HG03039 (cell line): ENCODE measurements around the gene NFATC2.

Experiments
- ATAC-seq: cut with Tn5 transposase; IDR thresholded peaks from one replicate; pipeline ENCODE4 v1.9.1; 2021; ENCODE audit warnings: mild to moderate bottlenecking, moderate library complexity; ENCODE audit not compliant: unreplicated experiment

The NFATC2 gene

DNA sequence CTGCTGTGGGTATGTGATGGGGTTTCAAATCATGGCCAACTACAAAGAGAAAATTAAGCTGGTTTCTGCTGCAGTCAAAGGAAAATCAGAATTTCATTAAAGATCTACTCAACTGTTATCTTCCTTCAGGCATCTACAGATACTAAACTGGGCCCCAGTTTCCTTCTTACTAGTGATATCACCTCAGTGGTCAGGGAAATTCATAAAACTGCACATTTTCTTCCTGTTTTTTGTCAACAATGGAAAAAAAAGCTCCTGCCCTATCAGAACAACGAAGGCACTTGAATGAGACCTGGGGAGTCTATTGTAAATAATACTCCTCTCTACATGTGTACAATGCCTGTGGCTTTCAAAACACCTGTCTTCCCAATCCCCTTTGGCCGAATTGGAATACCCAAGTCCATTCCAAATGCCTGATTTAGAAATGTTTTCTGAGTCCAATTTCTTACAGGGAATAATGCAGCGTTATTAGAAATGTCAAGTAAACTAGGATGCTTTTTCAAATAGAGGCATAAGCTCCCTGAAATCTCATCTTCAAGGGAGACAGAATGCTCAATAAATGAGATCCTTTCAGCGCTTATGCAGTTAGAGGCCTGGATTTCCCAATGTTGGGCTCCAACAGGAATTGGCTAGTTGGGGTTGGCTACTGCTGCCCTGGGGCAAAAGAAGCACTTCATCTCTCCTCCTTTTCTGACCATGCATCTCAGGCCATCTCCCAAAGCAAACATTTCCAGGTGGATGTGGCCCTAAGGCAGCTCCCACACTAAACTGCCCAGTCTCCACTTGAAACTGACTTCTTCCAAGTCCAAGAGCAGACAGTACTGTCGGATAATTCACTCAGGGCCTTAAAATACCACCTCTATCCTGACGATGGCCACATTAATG, 143.3 kb downstream of the NFATC2 start:
- ATAC-seq: no peak

DNA sequence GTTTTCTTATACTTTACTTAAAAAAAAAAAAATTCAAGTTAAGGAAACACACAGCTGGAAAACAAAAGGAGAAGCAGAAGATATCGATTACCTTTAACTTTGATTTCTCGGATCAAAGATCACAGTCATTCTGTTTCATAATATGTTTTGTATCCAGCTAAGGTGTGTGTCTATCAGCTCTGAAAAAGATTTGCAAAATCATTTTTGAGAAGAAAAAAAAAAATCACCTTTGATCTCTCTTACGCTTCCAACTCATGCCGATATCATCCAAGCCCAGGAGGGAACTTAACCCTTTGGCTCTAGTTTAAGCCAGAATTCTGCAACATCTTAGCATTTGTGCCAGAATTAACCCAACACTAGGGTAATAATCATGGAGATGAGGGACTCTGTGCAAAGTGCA, 144.0 kb downstream of the NFATC2 start:
- ATAC-seq: no peak

DNA sequence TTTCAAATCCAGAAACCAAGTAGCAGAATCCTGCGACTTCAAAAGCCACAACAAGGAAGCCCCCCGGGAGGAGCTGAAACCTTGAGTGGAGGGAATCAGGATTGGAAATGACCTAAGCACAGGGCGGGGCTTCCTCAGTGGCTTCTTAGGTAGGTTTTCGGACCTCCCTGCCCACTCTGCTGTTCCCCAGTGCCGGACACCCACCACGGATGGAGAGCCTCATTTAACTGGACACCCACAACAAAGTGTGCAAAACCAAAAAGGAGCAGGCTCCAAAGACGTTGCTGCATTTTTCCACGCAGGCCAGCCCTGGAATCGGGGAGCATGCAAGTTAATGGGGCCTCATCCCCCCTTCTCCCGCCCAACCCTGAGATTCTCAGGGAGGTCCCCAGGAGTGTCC, 144.4 kb downstream of the NFATC2 start:
- ATAC-seq: no peak

DNA sequence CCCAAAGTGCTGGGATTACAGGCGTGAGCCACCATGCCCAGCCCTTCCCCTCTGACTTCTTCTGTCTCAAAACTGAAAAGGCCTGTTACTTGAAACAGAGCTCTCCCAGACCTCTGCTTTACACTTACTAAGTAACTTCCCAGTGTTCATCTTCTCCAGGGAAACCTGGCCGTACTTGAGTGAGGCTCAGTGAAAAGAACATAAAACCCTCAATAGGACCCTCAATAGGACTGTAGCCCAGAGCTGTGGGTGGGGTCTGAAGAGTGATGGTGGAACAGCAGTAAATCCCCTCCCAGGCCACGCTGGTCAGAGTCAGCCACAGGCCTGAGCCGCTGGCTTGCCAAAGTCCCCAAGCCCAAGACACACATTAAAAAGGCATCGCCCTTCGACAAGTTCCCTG, 145.4 kb downstream of the NFATC2 start:
- ATAC-seq: no peak

DNA sequence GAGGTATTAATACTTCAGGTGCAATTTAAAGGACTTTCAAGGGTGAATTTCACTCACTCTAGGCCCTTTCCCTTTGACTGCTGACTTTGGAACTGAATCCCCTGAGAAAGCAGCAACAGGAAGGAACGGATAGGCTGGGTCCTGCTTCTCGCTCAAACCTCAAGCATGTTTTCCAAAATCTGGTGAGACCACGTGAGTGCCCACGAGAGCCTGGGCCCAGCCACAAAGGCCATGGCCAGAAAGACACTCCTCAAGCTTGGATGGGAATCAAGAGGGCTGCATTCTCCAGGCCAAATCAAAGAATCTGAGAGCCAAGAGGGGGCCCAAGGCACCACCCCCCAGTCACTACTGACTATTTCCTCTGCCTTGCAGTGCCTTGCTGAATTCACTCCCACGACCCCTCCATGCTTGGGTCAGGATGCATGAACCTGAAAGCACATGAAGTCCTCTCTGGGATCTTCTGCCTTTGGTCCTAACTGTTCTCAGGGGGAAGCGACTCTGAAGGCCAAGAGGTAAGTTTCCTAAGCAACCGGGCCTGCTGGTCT, 146.1 kb downstream of the NFATC2 start:
- no peak for ATAC-seq

DNA sequence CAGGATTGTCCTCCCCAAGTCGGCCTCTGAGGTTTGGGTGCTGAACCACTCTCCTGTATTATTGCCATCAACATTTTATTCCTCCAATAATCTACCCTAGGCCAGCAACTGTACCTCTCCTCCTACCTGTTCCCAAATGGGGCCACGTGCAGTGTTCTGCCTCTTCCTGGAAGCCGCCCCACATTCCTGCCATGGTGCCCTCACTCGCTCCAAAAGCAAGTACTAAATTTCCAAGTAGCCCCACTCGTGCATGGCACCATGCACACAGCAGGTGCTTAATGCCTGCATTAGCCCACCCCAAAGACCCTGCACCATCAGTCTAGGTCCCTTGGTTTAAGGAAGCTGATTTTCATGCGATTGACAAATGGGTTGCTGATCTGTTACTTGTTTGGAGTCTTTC, 147.8 kb downstream of the NFATC2 start:
- ATAC-seq: no peak

DNA sequence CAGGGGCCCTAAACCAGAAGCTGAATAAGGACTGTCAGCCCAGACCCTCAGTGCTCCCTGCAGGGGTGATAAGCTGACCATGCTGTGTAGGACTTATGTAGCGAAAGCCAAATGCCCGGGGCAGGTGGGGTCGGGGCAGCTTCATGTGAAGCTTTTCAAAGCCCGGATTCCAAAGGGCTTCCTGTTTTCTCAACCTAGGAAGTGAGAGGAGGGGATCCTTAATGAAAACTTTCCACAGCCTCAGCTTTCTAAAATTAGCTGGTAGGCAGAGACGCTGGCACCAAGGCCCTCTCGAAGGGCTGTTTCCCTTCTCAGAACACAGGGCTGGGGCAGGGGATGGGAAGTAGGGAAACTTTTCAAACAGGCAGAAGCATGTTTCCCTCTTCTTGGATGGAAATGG, 148.9 kb downstream of the NFATC2 start:
- ATAC-seq: no peak

DNA sequence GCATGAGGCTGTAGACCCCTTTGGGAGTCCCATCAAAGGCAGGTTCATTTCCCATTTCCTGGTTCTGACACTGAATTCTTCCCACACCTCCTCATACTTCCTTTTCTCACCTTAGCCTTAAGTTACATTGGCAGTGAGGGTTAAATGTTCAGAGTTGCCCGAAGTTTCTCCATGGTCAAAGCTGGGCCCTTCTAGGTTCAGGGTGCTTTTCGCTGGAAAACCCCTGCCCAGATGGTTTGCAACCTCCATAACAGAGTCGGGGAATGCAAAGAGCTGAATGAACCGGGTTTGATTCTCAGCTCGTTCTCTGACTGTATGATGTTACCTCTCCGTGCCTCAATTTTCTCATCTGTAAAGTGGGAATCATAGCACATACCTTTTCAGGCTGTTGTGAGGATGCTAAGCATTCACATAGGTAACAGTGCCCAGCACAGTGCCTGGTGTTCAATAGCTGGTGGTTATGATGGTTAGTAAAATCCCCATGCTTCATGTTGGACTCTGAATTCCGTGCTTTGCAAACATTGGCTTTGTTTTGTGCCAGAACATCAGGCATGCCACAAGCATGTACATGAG, 149.8 kb downstream of the NFATC2 start:
- no peak for ATAC-seq

DNA sequence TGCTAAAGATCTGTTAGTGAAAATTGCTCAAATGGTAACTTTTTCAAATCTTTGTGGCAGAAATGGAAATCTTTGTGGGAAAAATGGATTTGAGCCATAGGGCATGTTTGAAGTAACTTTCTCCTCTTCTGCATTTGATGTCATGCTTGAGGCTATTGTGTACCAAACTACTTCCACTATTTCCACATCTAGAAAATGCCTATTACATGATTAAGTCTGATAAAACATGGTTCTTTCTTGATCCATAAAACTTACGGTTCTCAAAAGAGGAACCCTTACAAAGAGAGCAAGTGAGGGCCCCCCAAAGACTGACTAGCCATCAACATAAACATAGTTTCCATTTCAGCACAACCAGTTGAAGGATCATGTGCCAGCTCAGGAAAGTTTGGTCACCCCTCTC, 150.6 kb downstream of the NFATC2 start:
- ATAC-seq: no peak

DNA sequence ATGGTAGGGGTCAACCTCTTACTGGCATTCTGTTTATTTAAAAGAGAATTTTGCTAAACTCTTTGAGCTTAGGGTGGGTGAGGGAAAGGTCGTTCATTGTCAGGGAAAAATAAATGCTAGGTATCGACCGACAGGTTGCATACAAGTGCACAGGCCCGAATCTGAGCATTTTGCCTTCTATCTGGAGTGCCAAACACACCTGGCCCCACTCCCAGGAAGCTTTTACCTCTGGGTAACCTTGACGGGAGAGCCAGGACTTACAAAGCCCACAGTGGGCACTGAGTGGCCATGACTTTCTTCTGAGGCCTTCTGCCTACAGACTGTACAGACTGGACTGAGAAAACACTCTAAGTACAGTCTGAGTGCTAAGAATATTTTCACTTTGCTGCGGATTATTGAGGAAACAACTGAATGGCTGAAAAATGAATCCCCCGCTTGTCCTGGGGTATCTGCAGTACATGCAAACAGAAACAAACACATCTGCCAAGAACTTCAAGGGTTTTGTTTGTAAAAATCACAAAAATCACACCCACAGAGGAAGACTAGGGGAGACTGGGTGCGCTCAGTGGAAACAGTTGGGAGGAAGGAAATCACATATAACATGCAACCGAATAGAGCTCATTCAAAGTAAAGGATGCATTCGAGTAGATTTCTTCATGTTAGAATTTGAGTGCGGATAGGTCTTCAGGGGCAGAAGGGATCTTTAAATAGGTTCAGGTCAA, 152.8 kb downstream of the NFATC2 start:
- no peak for ATAC-seq

DNA sequence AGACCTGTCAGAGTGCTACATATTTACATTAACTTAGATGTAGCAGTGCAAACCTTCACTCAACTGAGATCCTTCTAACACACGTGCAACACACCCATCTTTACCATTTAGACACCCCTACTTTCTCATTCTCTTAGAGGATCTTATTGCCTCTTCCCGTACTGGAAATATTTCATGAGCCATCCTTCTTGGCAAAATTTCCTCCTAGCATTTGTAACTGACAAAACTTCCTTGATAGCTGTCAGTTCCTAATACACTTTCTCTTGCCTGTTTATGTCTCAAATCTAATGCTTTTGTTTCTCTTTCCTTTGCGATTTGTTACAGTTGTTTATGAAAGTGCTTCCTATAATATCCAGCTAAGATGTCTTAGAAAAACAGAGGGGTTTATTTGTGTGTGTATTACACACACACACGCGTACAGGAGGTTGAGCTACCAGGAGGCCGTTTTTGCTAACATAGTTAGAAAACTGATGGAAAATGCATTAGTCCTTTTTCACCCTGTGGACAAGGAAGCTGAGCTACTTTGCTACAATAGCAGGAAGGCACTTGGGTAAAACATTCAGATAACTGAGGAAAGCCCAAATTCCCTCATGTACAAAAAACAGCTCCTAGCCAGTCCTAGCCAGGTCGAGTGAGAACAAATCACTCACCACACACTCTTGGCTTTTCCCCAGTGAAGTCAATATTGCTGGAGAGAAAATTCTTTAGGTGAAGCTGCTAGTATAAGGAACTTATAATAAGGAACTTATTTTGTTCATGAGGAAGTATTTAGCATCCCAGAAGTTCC, 153.6 kb downstream of the NFATC2 start:
- no peak for ATAC-seq

DNA sequence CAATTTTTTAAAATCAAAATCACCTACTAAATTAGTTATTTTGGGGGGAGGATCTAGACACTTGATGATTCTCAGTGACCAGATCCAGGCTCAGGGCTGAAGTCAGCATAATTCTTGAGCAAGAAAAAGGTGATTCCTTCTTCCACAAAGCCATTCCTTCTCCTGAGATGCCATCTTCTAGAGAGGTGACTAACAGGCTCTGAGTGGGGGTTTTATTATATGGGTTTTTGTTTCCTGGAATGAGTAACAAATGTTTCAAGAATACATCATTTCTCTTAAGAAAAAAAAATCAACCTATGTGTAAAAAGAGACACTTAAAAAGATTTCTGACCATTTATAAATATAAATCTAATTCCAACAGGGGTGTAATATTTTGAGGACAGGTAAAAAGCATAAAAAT, 154.3 kb downstream of the NFATC2 start:
- ATAC-seq: no peak

DNA sequence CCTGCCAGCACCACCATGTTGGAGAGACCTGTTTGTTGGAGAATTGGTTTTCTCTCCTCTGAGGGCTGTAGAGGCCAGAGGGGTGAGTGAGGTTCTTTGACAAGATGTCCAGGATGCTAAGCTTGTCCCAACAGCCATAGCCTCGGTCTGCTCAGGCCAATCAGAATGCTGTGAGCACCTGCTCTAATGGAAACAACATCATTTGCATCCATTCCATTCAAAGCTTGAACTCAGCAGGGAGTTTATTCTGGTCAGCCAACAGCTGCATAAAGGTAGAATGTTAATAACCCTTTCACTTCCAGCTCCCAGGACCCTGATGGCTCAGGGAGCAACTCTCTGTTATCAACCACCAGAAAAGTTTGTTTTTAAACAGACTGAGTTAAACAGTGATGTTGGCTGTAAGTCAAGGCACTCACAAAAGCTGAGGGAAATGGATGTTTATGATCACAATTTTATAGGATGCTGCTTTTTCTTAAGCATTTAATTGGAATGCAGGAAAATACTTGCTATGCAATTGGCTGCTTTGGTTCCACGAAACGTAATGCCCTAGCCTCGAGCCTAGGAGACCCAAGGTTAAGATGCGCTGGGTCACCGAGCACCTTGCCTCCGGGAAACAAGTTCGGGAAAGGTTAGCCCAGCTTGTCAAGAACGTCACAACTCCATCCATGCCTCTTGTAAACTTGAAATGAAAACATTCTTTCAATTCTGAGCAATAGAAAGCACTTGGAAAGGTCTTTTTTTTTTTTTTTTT, 155.2 kb downstream of the NFATC2 start:
- no peak for ATAC-seq

DNA sequence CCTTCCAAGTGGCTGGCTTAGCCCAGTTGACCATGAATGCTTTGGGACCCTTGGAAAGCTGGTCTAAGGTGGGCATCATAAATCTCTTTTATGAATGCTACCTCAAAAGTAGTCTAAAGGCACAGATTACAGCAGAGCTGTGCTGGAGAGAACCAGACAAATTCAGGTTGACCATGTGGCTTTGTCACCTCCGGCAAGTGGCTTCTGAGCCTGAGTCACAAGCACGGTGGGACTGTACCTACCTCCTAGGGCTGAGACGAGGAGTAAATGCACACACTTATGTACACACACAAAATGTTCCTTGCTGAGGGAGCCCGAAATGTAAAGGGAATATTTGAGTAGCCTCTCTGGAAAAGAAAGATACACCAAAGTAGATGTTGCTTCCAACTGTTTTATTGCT, 155.9 kb downstream of the NFATC2 start:
- ATAC-seq: no peak

DNA sequence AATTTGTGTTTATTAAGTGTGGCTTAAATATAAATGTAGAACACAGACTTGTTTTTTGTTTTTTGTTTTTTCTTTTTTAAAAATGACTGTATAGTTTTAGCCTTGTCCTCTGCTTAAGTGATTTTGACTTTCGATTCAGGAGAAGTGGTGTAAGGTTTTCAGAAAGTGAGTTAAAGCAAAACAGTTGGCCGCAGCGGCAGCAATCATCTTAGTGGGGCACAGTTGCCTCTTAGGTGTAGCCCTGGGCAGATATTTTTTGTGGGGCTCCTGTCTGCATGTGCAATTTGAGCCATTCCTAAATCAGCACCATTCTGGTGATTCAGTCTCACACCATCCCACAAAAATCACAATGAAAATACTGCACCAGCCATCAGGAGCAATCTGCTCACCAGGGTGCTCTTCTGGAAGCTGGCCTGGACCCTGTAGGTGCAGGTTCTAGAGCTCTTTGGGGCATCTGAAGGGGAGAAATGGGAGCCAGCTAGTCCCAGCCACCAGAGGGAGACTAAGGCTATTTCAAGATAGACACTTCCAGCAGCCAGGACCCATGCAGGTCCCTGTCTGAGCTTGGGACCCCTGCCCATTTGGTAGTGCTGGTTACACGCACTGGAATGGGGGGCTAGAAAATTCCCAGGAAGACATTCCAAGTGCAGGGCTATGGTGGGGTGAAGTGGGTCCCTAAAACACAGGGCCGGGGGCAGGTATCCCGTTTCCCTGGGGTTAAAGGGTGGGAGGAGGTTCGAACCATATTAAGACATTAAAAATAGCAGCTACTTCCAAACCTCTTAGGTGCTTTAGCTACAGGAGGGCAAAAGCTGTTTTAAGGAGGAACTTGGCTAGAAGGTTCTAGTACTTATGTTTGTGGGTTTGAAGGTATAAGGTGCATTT, 156.6 kb downstream of the NFATC2 start:
- ATAC-seq: no peak

DNA sequence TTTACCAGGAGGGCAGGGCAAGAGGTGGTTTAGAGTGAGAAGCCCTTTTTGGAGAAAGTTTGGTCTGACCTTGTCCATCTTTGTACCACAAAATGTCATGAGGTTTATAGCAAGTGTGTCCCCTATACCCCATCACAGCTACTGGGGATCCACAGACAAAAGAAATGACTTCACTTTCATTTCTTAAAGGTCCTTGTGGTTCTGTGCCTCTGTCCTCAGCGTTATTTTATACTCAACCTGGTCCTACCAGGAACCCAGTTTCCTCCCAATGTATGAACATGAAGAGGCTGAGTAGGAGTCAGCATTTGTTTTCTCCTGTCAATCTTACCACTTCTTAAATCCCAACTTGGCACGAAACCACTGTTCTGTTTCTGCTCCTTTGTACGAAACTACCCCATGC, 157.6 kb downstream of the NFATC2 start:
- ATAC-seq: no peak

DNA sequence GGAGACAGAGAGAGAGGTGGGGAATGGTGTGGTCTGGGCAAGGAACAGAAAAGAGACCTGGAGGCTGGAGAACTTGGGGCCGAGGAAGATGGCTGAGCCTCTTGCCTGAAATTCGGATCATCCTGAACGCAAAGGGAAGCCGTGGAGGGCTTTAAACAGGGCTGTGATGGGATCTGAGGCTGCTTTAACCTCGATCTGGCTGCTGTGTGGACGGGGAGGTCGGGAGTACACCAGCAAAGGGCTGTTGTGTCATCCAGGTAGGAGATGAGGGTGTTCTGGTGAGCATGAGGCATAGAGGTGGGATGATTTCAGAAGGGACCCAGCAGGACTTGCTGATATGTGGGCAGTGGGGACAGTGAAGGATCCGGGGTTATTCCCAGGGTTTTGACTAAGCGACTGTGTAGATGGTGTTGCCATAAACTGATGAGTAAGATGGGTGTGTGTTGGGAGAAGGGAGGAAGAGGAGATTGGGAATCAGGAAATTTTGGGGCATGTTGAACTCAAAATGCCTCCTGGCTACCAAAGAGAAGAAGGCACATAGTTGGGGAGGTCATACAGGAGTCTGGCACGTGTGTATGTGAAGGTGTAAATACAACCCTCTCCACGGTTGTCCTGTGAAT, 158.5 kb downstream of the NFATC2 start:
- ATAC-seq: no peak

DNA sequence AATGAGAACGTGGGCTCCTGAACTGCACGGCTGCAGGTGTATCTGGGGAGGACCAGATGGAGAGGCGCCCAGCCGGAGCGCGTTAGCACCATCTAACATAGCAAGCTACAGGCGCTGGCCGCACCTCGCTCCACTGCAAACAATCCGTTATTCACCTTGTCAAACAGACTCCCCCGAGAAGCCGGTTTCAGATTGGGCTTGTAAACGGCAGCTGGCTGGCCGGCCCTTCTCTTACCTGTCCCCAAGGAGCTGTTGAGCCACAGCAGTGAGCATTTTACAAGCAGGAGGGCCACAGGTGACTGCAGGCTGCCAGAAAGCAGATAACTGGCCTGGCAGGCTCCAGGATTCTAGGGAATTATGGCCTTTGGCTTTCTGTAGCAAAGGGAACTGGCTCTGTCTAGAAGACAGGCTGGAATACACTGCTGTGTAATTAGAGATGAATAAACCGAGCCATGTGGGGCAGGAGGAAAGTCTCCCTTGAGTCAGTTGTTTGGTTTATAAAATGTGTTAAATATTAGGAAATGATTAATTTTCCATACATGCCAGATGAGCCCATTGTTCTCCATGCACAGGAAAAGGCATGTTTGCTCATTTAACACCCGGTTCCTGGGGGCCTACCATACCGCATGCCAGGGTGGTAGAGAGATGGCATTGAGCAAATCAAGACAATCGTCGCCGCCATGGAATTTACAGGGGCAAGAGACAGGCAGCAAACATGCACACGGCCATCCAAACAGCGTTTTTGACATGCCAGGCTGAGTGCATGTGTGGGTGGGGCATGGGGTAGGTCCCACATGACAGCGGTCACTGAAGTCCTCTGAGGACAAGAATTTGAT, 159.3 kb downstream of the NFATC2 start:
- ATAC-seq: no peak
